BJ (cell line): ENCODE measurements around the gene OTUD3. TPM values are rescaled to one million over a fixed set of nuclear protein-coding genes. Genes with fewer than 3 reads are reported as not detected.
A peak's percentile ranks its signal among the peaks of the same experiment; 100 is the strongest.

ENCODE experiments used
- CTCF ChIA-PET: fragments of 350-600 bp; formaldehyde crosslinking; extraction: SDS; loops from one replicate; lab custom pipeline; 2021; ENCODE audit warnings: antibody characterized with exemption, inconsistent platforms; lab: Yijun Ruan, JAX
- POLR2A ChIA-PET: fragments of 300-600 bp; sonication (Branson Sonifier 250); formaldehyde crosslinking; extraction: SDS; loops from one replicate; lab custom pipeline; 2021; ENCODE audit warnings: antibody characterized with exemption; lab: Charles Lee
- DNase-seq: peaks from one replicate; pipeline ENCODE4 v3.0.0-alpha.2; 2011; ENCODE audit warnings: low read depth
- H3K27me3 ChIP-seq: 2 replicates; pipeline ENCODE4 v1.6.0; 2011; ENCODE audit warnings: low read length; ENCODE audit not compliant: control insufficient read depth, insufficient read depth
- H3K36me3 ChIP-seq: 2 replicates; pipeline ENCODE4 v1.5.1; 2011; ENCODE audit warnings: low read length; ENCODE audit not compliant: control insufficient read depth, insufficient read depth
- H3K4me3 ChIP-seq: 2 replicates; pipeline ENCODE4 v1.5.1; 2011; ENCODE audit warnings: low read depth, mild to moderate bottlenecking, control low read depth, low read length
- CTCF ChIP-seq: IDR thresholded peaks from 2 replicates; pipeline ENCODE4 v1.5.1; 2011; ENCODE audit warnings: low read depth, mild to moderate bottlenecking, control low read depth, inconsistent platforms, low read length, moderate library complexity; ENCODE audit not compliant: insufficient read depth
- polyA plus RNA-seq: library from polyadenylated mRNA; depleted of rRNA; stranded (reverse); fragments of >200 nt; gene quantifications from 2 replicates; pipeline ENCODE4 v1.2.3, GENCODE V29; 2011

Gene OTUD3
- polyA plus RNA-seq, 1 experiment = 2.5 TPM

- CTCF ChIA-PET = interaction anchor here (0.8 to 2.0 kb wide), 3 partner anchors 9 to 26 kb away, joined by 3 to 7 read pairs (median 4); partner anchors contain the start of gene OTUD3
These were observed 25.3 kb downstream of the OTUD3 start for GRCh38 chr1:19907456-19907855.

GRCh38 chr1:19909392-19909791, 27.2 kb downstream of the OTUD3 start:
- ChIA-PET POLR2A (no interaction called here), CTCF (interaction anchor here (1.0 kb wide), 1 partner anchor 9 kb away, joined by 3 read pairs; no protein-coding TSS in a partner anchor)
- DNase-seq = no peak
- no peaks in the 10 kb centered on the region for H3K27me3 ChIP-seq
- H3K36me3 ChIP-seq = peaks cover 22% of the 10 kb centered on the region
- H3K4me3 ChIP-seq = no peak overlapping the region
- no peak for TF ChIP-seq CTCF

More at GRCh38 chr1:19907456-19907855, 25.3 kb downstream of the OTUD3 start:
- no peak for TF ChIP-seq CTCF
- DNase-seq = no peak
- POLR2A ChIA-PET = no interaction called here
- Histone ChIP-seq H3K27me3 (no peaks in the 10 kb centered on the region), H3K36me3 (peaks cover 16% of the 10 kb centered on the region), H3K4me3 (no peak overlapping the region)

- peaks cover 27% of the 10 kb centered on the region for H3K36me3 ChIP-seq
- DNase-seq = no peak
- CTCF ChIA-PET = interaction anchor here (1.0 to 1.7 kb wide), 3 partner anchors 9 to 250 kb away, joined by 3 read pairs; no protein-coding TSS in a partner anchor
- no peaks in the 10 kb centered on the region for H3K27me3 ChIP-seq
- TF ChIP-seq CTCF = no peak
- POLR2A ChIA-PET = no interaction called here
- no peak overlapping the region for H3K4me3 ChIP-seq
These were observed 27.8 kb downstream of the OTUD3 start for GRCh38 chr1:19909971-19910370.

GRCh38 chr1:19910650-19911049, 28.5 kb downstream of the OTUD3 start:
- DNase-seq = no peak
- no peak for TF ChIP-seq CTCF
- Histone ChIP-seq H3K36me3 (peaks cover 27% of the 10 kb centered on the region), H3K27me3 (no peaks in the 10 kb centered on the region), H3K4me3 (no peak overlapping the region)
- POLR2A ChIA-PET = no interaction called here
- CTCF ChIA-PET = interaction anchor here (0.6 to 1.7 kb wide), 3 partner anchors 12 to 251 kb away, joined by 3 read pairs; no protein-coding TSS in a partner anchor

GRCh38 chr1:19918057-19918456, 35.9 kb downstream of the OTUD3 start:
- no peak for DNase-seq
- TF ChIP-seq CTCF = peak; percentile 88
- ChIA-PET CTCF (interaction anchor here (0.7 to 6.4 kb wide), 20 partner anchors 8 to 566 kb away, joined by 3 to 49 read pairs (median 3); partner anchors contain the start of gene OTUD3), POLR2A (no interaction called here)
- no peaks in the 10 kb centered on the region for H3K27me3 ChIP-seq
- H3K36me3 ChIP-seq = peaks cover 8% of the 10 kb centered on the region
- H3K4me3 ChIP-seq = no peak overlapping the region
